Measurements from ENCODE around the gene PFN1.

DNA sequence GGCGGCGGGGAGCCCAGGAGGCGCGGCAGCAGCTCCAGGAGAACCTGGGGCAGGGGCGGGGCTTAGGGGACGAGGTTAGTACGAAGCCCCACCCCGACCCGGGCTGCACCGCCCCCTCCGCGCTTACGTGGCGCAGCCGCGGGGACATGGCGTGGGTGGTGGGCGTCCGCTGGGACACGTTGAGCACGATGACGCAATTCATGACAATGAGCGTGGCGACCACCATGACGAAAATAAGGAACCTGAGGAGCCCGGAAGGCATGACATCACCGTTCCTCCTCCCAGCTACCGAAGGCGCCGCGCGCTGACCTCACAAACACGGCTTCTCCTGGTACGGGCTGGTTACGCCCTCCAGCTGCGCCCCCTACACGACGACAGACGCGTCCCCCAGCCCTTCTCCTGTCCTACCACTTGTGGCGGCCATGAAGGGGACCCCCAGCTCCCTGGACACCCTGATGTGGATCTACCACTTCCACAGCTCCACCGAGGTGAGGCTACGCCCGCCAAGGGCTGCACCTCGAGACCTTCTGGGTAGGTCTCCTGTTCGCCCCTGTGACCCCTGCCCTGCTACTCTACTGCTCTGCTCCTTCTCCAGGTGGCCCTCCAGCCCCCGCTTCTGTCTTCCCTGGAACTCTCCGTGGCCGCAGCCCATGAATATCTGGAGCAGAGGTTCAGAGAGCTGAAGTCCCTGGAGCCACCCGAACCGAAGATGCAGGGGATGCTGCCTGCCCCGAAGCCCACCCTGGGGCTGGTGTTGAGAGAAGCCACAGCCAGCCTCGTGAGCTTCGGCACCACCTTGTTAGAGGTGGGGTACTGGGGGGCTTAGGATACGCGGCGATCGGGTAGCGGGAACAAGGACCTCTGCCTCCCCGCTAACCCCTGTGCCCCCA, 48.7 kb downstream of the PFN1 start, which contains the start of gene C17orf107:
- TF ChIP-seq, protein P1, sequence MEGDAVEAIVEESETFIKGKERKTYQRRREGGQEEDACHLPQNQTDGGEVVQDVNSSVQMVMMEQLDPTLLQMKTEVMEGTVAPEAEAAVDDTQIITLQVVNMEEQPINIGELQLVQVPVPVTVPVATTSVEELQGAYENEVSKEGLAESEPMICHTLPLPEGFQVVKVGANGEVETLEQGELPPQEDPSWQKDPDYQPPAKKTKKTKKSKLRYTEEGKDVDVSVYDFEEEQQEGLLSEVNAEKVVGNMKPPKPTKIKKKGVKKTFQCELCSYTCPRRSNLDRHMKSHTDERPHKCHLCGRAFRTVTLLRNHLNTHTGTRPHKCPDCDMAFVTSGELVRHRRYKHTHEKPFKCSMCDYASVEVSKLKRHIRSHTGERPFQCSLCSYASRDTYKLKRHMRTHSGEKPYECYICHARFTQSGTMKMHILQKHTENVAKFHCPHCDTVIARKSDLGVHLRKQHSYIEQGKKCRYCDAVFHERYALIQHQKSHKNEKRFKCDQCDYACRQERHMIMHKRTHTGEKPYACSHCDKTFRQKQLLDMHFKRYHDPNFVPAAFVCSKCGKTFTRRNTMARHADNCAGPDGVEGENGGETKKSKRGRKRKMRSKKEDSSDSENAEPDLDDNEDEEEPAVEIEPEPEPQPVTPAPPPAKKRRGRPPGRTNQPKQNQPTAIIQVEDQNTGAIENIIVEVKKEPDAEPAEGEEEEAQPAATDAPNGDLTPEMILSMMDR (IDR thresholded peaks at IDR 0.05): no peak
- TF ChIP-seq POLR2AphosphoS5 (IDR thresholded peaks at IDR 0.05; ENCODE audit: insufficient read depth in 1 of 2, low read depth in 1 of 2): peak in 1 of 2 donors; percentile 72
